ENCODE measurements around the gene MARCHF5. TPM values are rescaled to one million over a fixed set of nuclear protein-coding genes. Genes with fewer than 3 reads are reported as not detected.

MARCHF5 gene
- total and polyA plus RNA-seq, 12 donors: 10.0 to 61.9 (median 20.8) TPM

GRCh38 chr10:92274071-92274470 lies 16.9 kb upstream of the MARCHF5 start:
- peaks cover 0 to 8% of the 10 kb centered on the region in 2 donors for H3K4me1 ChIP-seq (replicated peaks in 1 of 2)

GRCh38 chr10:92278996-92279696 lies 11.8 kb upstream of the MARCHF5 start:
- Histone ChIP-seq H3K9me3 (replicated peaks in 1 of 3) (no peaks in the 10 kb centered on the region), H3K4me3 (peak overlapping the region in 2 of 4 donors; percentile 5 to 51), H3K27me3 (no peaks in the 10 kb centered on the region), H3K27ac (peak overlapping the region; percentile 0 to 72 (median 57)), H3K36me3 (replicated peaks in 1 of 2) (no peaks in the 10 kb centered on the region), H3K4me1 (replicated peaks in 1 of 2) (peaks cover 0 to 20% of the 10 kb centered on the region in 2 donors)
- DNase-seq: no peak
- 7 to 17% (median 16%) methylated on average over 4 of the region's 4 CpGs for WGBS, 4 donors
- TF ChIP-seq POLR2A (IDR thresholded peaks at IDR 0.05) (no peak), CTCF (IDR thresholded peaks at IDR 0.05) (no peak)
- intact Hi-C loops (cut with DNase I): no loop called here

More at GRCh38 chr10:92274071-92274470, 16.9 kb upstream of the MARCHF5 start:
- intact Hi-C loops (cut with DNase I): no loop called here
- H3K27ac ChIP-seq: no peak overlapping the region
- H3K27me3 ChIP-seq: no peaks in the 10 kb centered on the region
- DNase-seq: no peak
- 95 to 98% (median 96%) methylated on average over 3 of the region's 3 CpGs for WGBS, 4 donors
- no peaks in the 10 kb centered on the region for H3K9me3 ChIP-seq (replicated peaks in 1 of 3)
- TF ChIP-seq POLR2A (IDR thresholded peaks at IDR 0.05) (no peak), CTCF (IDR thresholded peaks at IDR 0.05) (no peak)
- H3K36me3 ChIP-seq (replicated peaks in 1 of 2): no peaks in the 10 kb centered on the region
- H3K4me3 ChIP-seq: no peak overlapping the region

- TF ChIP-seq CTCF (IDR thresholded peaks at IDR 0.05) (no peak), POLR2A (IDR thresholded peaks at IDR 0.05) (no peak)
- WGBS, 4 donors: 55 to 74% (median 64%) methylated on average over 10 of the region's 10 CpGs
- Histone ChIP-seq H3K36me3 (replicated peaks in 1 of 2) (no peaks in the 10 kb centered on the region), H3K9me3 (replicated peaks in 1 of 3) (no peaks in the 10 kb centered on the region), H3K27ac (peak overlapping the region; percentile 4 to 89 (median 76)), H3K27me3 (no peaks in the 10 kb centered on the region), H3K4me1 (replicated peaks in 1 of 2) (peaks cover 0 to 25% of the 10 kb centered on the region in 2 donors), H3K4me3 (no peak overlapping the region)
- DNase-seq: peak in 1 of 7 donors; percentile 10
- intact Hi-C loops (cut with DNase I): no loop called here
These were observed 6.8 kb upstream of the MARCHF5 start for GRCh38 chr10:92284112-92284704.

GRCh38 chr10:92290076-92290836 lies 711 bp upstream of the MARCHF5 start:
- peak overlapping the region; percentile 92 to 99 (median 97) for H3K27ac ChIP-seq
- peaks cover 0 to 13% of the 10 kb centered on the region in 2 donors for H3K36me3 ChIP-seq (replicated peaks in 1 of 2)
- peak; percentile 54 to 74 (median 59) for DNase-seq
- intact Hi-C loops (cut with DNase I): loop anchor here (5.0 to 10.0 kb wide), 3 partner anchors 48 to 205 kb away; no protein-coding TSS in a partner anchor
- peak overlapping the region; percentile 73 to 93 (median 85) for H3K4me3 ChIP-seq
- H3K9me3 ChIP-seq (replicated peaks in 1 of 3): no peaks in the 10 kb centered on the region
- WGBS, 4 donors: 0 to 1% (median 0%) methylated on average over 13 to 33 of the region's 33 CpGs
- TF ChIP-seq CTCF (IDR thresholded peaks at IDR 0.05): no peak
- no peak for TF ChIP-seq POLR2A (IDR thresholded peaks at IDR 0.05)
- peaks cover 9 to 18% of the 10 kb centered on the region in 2 donors for H3K4me1 ChIP-seq (replicated peaks in 1 of 2)
- no peaks in the 10 kb centered on the region for H3K27me3 ChIP-seq

All from adrenal gland (tissue), 12 donors.